ENCODE data around the gene RHEBL1. TPM values are rescaled to one million over a fixed set of nuclear protein-coding genes. Genes with fewer than 3 reads are reported as not detected.

RHEBL1 gene, protein sequence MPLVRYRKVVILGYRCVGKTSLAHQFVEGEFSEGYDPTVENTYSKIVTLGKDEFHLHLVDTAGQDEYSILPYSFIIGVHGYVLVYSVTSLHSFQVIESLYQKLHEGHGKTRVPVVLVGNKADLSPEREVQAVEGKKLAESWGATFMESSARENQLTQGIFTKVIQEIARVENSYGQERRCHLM
- 5.3 and 6.0 TPM in 2 replicates for total RNA-seq (ENCODE audit: low replicate concordance)

DNA sequence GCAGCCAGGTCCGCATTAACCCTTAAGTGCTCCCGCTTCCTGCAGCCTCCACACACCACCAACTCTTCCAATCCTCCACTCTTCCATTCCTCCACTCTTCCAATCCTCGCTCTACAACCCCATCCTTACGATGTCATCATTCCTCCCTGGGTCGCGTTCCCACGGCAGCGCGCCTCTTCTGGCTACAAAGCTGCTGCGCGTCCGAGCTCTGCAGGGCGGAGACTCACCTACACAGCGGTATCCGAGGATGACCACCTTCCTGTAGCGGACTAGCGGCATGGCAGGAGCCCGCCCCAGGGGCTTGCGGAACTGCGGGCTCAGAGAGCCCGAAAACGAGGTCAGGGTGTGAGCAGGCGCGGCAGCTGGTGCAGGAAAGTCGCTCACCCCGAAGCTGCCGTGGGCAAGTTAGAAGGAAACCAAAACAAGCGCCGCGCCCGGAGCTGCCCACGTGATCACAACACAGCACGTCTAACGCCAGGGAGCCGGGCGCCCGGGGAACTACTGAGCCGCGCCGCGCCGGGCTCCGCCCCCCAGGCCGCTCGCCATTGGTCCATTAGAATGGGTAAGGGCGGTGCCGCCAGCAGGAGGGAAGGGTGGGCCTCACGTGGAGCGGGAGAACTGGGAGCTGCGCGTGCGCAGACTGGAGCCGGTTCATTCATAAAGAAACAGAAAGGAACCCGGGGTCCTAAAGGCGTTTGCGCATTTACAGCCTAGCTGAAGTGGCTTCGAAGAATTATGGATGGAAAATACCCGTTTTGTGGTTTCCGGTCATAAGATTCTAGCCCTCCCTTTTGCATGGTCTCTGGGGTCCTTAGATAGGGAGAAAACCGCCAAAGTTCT is at the start of gene RHEBL1:
TSS of gene RHEBL1 (minus strand) at position 473 of the 840 bp plus-strand sequence. CDS start at position 279, 194 bp downstream.
- DNase-seq (ENCODE audit: low spot score) = peak; percentile 93
- Histone ChIP-seq H3K4me3 (peak within 1 kb of the TSS; percentile 60), H3K4me1 (no peaks in the 10 kb centered on the region), H4K20me1 (ENCODE audit: low read depth) (no peaks in the 10 kb centered on the region), H3K4me2 (peak within 1 kb of the TSS; percentile 81), H3K9me3 (ENCODE audit: low read depth) (no peaks in the 10 kb centered on the region), H3K27ac (no peak within 1 kb of the TSS), H3K79me2 (ENCODE audit: low read depth) (no peaks in the 10 kb centered on the region), H3K9ac (no peak within 1 kb of the TSS), H3K36me3 (no peaks in the 10 kb centered on the region), H2AFZ (replicated peaks) (peak within 1 kb of the TSS; percentile 78), H3F3A (ENCODE audit: low read depth) (peaks cover 15% of the 10 kb centered on the region), H3K27me3 (peaks cover 38% of the 10 kb centered on the region)
- TF ChIP-seq EZH2 (IDR thresholded peaks at IDR 0.05) (peak; percentile 66), EZH2phosphoT487 (IDR thresholded peaks at IDR 0.05) (peak; percentile 42)
- TF ChIP-seq, protein P1, sequence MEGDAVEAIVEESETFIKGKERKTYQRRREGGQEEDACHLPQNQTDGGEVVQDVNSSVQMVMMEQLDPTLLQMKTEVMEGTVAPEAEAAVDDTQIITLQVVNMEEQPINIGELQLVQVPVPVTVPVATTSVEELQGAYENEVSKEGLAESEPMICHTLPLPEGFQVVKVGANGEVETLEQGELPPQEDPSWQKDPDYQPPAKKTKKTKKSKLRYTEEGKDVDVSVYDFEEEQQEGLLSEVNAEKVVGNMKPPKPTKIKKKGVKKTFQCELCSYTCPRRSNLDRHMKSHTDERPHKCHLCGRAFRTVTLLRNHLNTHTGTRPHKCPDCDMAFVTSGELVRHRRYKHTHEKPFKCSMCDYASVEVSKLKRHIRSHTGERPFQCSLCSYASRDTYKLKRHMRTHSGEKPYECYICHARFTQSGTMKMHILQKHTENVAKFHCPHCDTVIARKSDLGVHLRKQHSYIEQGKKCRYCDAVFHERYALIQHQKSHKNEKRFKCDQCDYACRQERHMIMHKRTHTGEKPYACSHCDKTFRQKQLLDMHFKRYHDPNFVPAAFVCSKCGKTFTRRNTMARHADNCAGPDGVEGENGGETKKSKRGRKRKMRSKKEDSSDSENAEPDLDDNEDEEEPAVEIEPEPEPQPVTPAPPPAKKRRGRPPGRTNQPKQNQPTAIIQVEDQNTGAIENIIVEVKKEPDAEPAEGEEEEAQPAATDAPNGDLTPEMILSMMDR (IDR thresholded peaks at IDR 0.05) = peak; percentile 10
- Mint-ChIP-seq H3K4me3 (peak within 1 kb of the TSS; percentile 90), H3K27me3 (ENCODE audit: insufficient read depth, low read depth) (peaks cover 24% of the 10 kb centered on the region), H3K4me1 (peaks cover 14% of the 10 kb centered on the region), H3K27ac (peak within 1 kb of the TSS; percentile 8), H3K36me3 (peaks cover 3% of the 10 kb centered on the region), H3K9me3 (no peaks in the 10 kb centered on the region)

DNA sequence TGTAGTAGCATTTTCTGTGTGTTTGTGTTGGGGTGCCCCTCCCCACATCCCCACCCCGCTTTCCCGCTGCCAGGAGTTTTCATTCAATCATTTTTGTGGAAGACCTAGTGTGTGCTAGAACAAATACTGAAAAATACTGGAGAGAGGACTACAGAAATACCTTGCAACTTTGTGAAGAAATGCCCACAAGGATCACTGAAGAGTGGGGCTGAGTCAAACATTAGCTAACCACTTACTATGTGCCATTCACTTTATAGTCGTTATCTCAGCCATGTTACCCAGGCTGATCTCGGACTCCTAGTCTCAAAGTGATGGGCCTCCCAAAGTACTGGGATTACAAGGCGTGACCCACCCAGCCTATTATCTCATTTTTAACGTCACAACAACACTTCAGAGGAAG is 41.4 kb upstream of the RHEBL1 start:
- peak overlapping the region; percentile 69 for H3K4me2 ChIP-seq
- no peak overlapping the region for H3K9ac ChIP-seq
- DNase-seq (ENCODE audit: low spot score) = no peak
- no peak overlapping the region for H3K27ac ChIP-seq
- no peaks in the 10 kb centered on the region for H3K9me3 ChIP-seq (ENCODE audit: low read depth)
- Mint-ChIP-seq H3K27me3 (ENCODE audit: insufficient read depth, low read depth) (peaks cover 11% of the 10 kb centered on the region), H3K9me3 (no peaks in the 10 kb centered on the region), H3K27ac (peak overlapping the region; percentile 97), H3K4me3 (peak overlapping the region; percentile 97), H3K4me1 (peaks cover 31% of the 10 kb centered on the region), H3K36me3 (peaks cover 8% of the 10 kb centered on the region)
- H3K27me3 ChIP-seq = no peaks in the 10 kb centered on the region
- H2AFZ ChIP-seq (replicated peaks) = peak overlapping the region; percentile 54
- H4K20me1 ChIP-seq (ENCODE audit: low read depth) = peaks cover 37% of the 10 kb centered on the region
- TF ChIP-seq EZH2 (IDR thresholded peaks at IDR 0.05) (no peak), EZH2phosphoT487 (IDR thresholded peaks at IDR 0.05) (no peak)
- TF ChIP-seq, protein P1 (IDR thresholded peaks at IDR 0.05) = no peak
- H3K79me2 ChIP-seq (ENCODE audit: low read depth) = peaks cover 36% of the 10 kb centered on the region
- peaks cover 6% of the 10 kb centered on the region for H3K4me1 ChIP-seq
- H3K36me3 ChIP-seq = no peaks in the 10 kb centered on the region
- H3K4me3 ChIP-seq = peak overlapping the region; percentile 95
- peaks cover 5% of the 10 kb centered on the region for H3F3A ChIP-seq (ENCODE audit: low read depth)

DNA sequence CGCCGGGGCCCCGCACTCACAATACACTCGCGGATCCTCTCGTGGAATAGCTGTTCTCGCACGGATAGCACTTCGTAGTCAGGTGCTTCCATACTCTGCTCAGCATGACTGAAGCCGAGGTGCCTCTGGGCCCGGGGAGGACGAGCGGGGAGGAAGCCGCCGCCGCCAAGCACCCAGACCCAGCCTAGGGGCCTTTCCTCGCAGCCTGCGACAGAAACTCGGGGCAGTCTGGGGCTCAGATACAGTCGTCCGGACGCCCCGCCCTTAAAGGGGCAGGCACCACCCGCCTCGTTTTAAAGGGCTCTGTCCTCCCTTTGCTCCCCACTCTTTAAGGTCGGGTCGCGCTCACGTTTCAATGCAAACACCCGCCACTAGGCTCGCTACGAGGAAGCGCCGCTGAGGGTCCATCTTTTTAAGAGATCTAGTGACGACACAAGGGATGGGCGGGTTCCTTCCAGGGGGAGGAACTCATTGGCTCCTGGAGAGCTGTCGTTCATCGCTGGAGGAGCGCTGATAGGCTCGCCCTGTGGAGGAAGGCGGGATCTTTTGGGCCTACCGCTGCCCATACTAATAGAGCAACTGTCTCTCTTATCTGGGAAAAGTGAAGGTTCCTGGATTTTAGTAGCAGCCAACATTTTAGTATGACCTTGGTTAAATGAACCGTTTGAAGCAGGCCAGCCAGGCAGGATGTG is 40.8 kb upstream of the RHEBL1 start, which contains the start of gene LMBR1L:
TSS of gene LMBR1L (minus strand) at position 384 of the 692 bp plus-strand sequence. CDS start at position 92, 292 bp downstream.
- peaks cover 6% of the 10 kb centered on the region for H3K4me1 ChIP-seq
- Mint-ChIP-seq H3K27me3 (ENCODE audit: insufficient read depth, low read depth) (peaks cover 11% of the 10 kb centered on the region), H3K4me1 (peaks cover 31% of the 10 kb centered on the region), H3K4me3 (peak within 1 kb of the TSS; percentile 97), H3K36me3 (peaks cover 10% of the 10 kb centered on the region), H3K27ac (peak within 1 kb of the TSS; percentile 97), H3K9me3 (no peaks in the 10 kb centered on the region)
- peak within 1 kb of the TSS; percentile 88 for H3K4me2 ChIP-seq
- H3K36me3 ChIP-seq = no peaks in the 10 kb centered on the region
- peak within 1 kb of the TSS; percentile 86 for H2AFZ ChIP-seq (replicated peaks)
- no peaks in the 10 kb centered on the region for H3K9me3 ChIP-seq (ENCODE audit: low read depth)
- TF ChIP-seq, protein P1 (IDR thresholded peaks at IDR 0.05) = peak; percentile 56
- no peak for TF ChIP-seq EZH2phosphoT487 (IDR thresholded peaks at IDR 0.05)
- peaks cover 5% of the 10 kb centered on the region for H3F3A ChIP-seq (ENCODE audit: low read depth)
- no peaks in the 10 kb centered on the region for H3K27me3 ChIP-seq
- H4K20me1 ChIP-seq (ENCODE audit: low read depth) = peaks cover 43% of the 10 kb centered on the region
- H3K27ac ChIP-seq = peak within 1 kb of the TSS; percentile 51
- peaks cover 40% of the 10 kb centered on the region for H3K79me2 ChIP-seq (ENCODE audit: low read depth)
- peak within 1 kb of the TSS; percentile 60 for H3K9ac ChIP-seq
- DNase-seq (ENCODE audit: low spot score) = peak; percentile 99
- H3K4me3 ChIP-seq = peak within 1 kb of the TSS; percentile 95
